ENCODE data around the gene CNN2.

The CNN2 gene

GRCh38 chr19:990746-991145, 35.7 kb upstream of the CNN2 start:
- Histone ChIP-seq H3K9me3 (ENCODE audit: control insufficient read depth, low read length) (no peaks in the 10 kb centered on the region), H3K36me3 (ENCODE audit: control insufficient read depth, insufficient read depth, low read length) (no peaks in the 10 kb centered on the region), H3K27me3 (ENCODE audit: control insufficient read depth, insufficient read depth, low read length) (peaks cover 9% of the 10 kb centered on the region), H3K9ac (ENCODE audit: low read length) (no peak overlapping the region), H3K4me3 (ENCODE audit: low read length) (no peak overlapping the region), H3K4me1 (ENCODE audit: control insufficient read depth, insufficient read depth, low read length) (no peaks in the 10 kb centered on the region)

- no peaks in the 10 kb centered on the region for H3K9me3 ChIP-seq (ENCODE audit: control insufficient read depth, low read length)
- no peaks in the 10 kb centered on the region for H3K36me3 ChIP-seq (ENCODE audit: control insufficient read depth, insufficient read depth, low read length)
- H3K9ac ChIP-seq (ENCODE audit: low read length), result no peak overlapping the region
- H3K27me3 ChIP-seq (ENCODE audit: control insufficient read depth, insufficient read depth, low read length), result peaks cover 15% of the 10 kb centered on the region
- H3K4me1 ChIP-seq (ENCODE audit: control insufficient read depth, insufficient read depth, low read length), result peaks cover 6% of the 10 kb centered on the region
- H3K4me3 ChIP-seq (ENCODE audit: low read length), result no peak overlapping the region
Measured at GRCh38 chr19:991174-991931, 35.1 kb upstream of the CNN2 start.

GRCh38 chr19:991932-992669, 34.3 kb upstream of the CNN2 start:
- H3K36me3 ChIP-seq (ENCODE audit: control insufficient read depth, insufficient read depth, low read length), result no peaks in the 10 kb centered on the region
- no peak overlapping the region for H3K9ac ChIP-seq (ENCODE audit: low read length)
- H3K27me3 ChIP-seq (ENCODE audit: control insufficient read depth, insufficient read depth, low read length), result peaks cover 23% of the 10 kb centered on the region
- H3K9me3 ChIP-seq (ENCODE audit: control insufficient read depth, low read length), result no peaks in the 10 kb centered on the region
- no peak overlapping the region for H3K4me3 ChIP-seq (ENCODE audit: low read length)
- H3K4me1 ChIP-seq (ENCODE audit: control insufficient read depth, insufficient read depth, low read length), result peaks cover 8% of the 10 kb centered on the region

GRCh38 chr19:992670-993055, 33.7 kb upstream of the CNN2 start:
- Histone ChIP-seq H3K9me3 (ENCODE audit: control insufficient read depth, low read length) (no peaks in the 10 kb centered on the region), H3K36me3 (ENCODE audit: control insufficient read depth, insufficient read depth, low read length) (no peaks in the 10 kb centered on the region), H3K4me1 (ENCODE audit: control insufficient read depth, insufficient read depth, low read length) (peaks cover 8% of the 10 kb centered on the region), H3K9ac (ENCODE audit: low read length) (no peak overlapping the region), H3K4me3 (ENCODE audit: low read length) (no peak overlapping the region), H3K27me3 (ENCODE audit: control insufficient read depth, insufficient read depth, low read length) (peaks cover 28% of the 10 kb centered on the region)

GRCh38 chr19:993361-993830, 33.0 kb upstream of the CNN2 start:
- H3K36me3 ChIP-seq (ENCODE audit: control insufficient read depth, insufficient read depth, low read length), result no peaks in the 10 kb centered on the region
- H3K4me1 ChIP-seq (ENCODE audit: control insufficient read depth, insufficient read depth, low read length), result peaks cover 8% of the 10 kb centered on the region
- no peaks in the 10 kb centered on the region for H3K9me3 ChIP-seq (ENCODE audit: control insufficient read depth, low read length)
- peaks cover 36% of the 10 kb centered on the region for H3K27me3 ChIP-seq (ENCODE audit: control insufficient read depth, insufficient read depth, low read length)
- no peak overlapping the region for H3K4me3 ChIP-seq (ENCODE audit: low read length)
- H3K9ac ChIP-seq (ENCODE audit: low read length), result no peak overlapping the region

GRCh38 chr19:993831-994393, 32.5 kb upstream of the CNN2 start:
- no peak overlapping the region for H3K9ac ChIP-seq (ENCODE audit: low read length)
- H3K9me3 ChIP-seq (ENCODE audit: control insufficient read depth, low read length), result no peaks in the 10 kb centered on the region
- no peak overlapping the region for H3K4me3 ChIP-seq (ENCODE audit: low read length)
- H3K4me1 ChIP-seq (ENCODE audit: control insufficient read depth, insufficient read depth, low read length), result peaks cover 8% of the 10 kb centered on the region
- no peaks in the 10 kb centered on the region for H3K36me3 ChIP-seq (ENCODE audit: control insufficient read depth, insufficient read depth, low read length)
- peaks cover 41% of the 10 kb centered on the region for H3K27me3 ChIP-seq (ENCODE audit: control insufficient read depth, insufficient read depth, low read length)

GRCh38 chr19:994516-994915, 31.9 kb upstream of the CNN2 start:
- Histone ChIP-seq H3K9ac (ENCODE audit: low read length) (no peak overlapping the region), H3K27me3 (ENCODE audit: control insufficient read depth, insufficient read depth, low read length) (peaks cover 47% of the 10 kb centered on the region), H3K9me3 (ENCODE audit: control insufficient read depth, low read length) (no peaks in the 10 kb centered on the region), H3K4me3 (ENCODE audit: low read length) (no peak overlapping the region), H3K36me3 (ENCODE audit: control insufficient read depth, insufficient read depth, low read length) (no peaks in the 10 kb centered on the region), H3K4me1 (ENCODE audit: control insufficient read depth, insufficient read depth, low read length) (peaks cover 8% of the 10 kb centered on the region)

GRCh38 chr19:995051-995827, 31.2 kb upstream of the CNN2 start:
- H3K9me3 ChIP-seq (ENCODE audit: control insufficient read depth, low read length), result no peaks in the 10 kb centered on the region
- peaks cover 8% of the 10 kb centered on the region for H3K4me1 ChIP-seq (ENCODE audit: control insufficient read depth, insufficient read depth, low read length)
- no peak overlapping the region for H3K9ac ChIP-seq (ENCODE audit: low read length)
- H3K27me3 ChIP-seq (ENCODE audit: control insufficient read depth, insufficient read depth, low read length), result peaks cover 50% of the 10 kb centered on the region
- no peaks in the 10 kb centered on the region for H3K36me3 ChIP-seq (ENCODE audit: control insufficient read depth, insufficient read depth, low read length)
- no peak overlapping the region for H3K4me3 ChIP-seq (ENCODE audit: low read length)

GRCh38 chr19:996051-996838, 30.2 kb upstream of the CNN2 start:
- H3K9me3 ChIP-seq (ENCODE audit: control insufficient read depth, low read length), result no peaks in the 10 kb centered on the region
- peaks cover 12% of the 10 kb centered on the region for H3K4me1 ChIP-seq (ENCODE audit: control insufficient read depth, insufficient read depth, low read length)
- H3K27me3 ChIP-seq (ENCODE audit: control insufficient read depth, insufficient read depth, low read length), result peaks cover 57% of the 10 kb centered on the region
- no peaks in the 10 kb centered on the region for H3K36me3 ChIP-seq (ENCODE audit: control insufficient read depth, insufficient read depth, low read length)
- no peak overlapping the region for H3K4me3 ChIP-seq (ENCODE audit: low read length)
- H3K9ac ChIP-seq (ENCODE audit: low read length), result no peak overlapping the region

- no peak overlapping the region for H3K9ac ChIP-seq (ENCODE audit: low read length)
- no peaks in the 10 kb centered on the region for H3K9me3 ChIP-seq (ENCODE audit: control insufficient read depth, low read length)
- H3K4me3 ChIP-seq (ENCODE audit: low read length), result no peak overlapping the region
- peaks cover 16% of the 10 kb centered on the region for H3K4me1 ChIP-seq (ENCODE audit: control insufficient read depth, insufficient read depth, low read length)
- H3K36me3 ChIP-seq (ENCODE audit: control insufficient read depth, insufficient read depth, low read length), result no peaks in the 10 kb centered on the region
- H3K27me3 ChIP-seq (ENCODE audit: control insufficient read depth, insufficient read depth, low read length), result peaks cover 71% of the 10 kb centered on the region
Measured at GRCh38 chr19:998064-998463, 28.3 kb upstream of the CNN2 start.

- Histone ChIP-seq H3K27me3 (ENCODE audit: control insufficient read depth, insufficient read depth, low read length) (peaks cover 75% of the 10 kb centered on the region), H3K4me1 (ENCODE audit: control insufficient read depth, insufficient read depth, low read length) (peaks cover 16% of the 10 kb centered on the region), H3K9me3 (ENCODE audit: control insufficient read depth, low read length) (no peaks in the 10 kb centered on the region), H3K4me3 (ENCODE audit: low read length) (no peak overlapping the region), H3K9ac (ENCODE audit: low read length) (no peak overlapping the region), H3K36me3 (ENCODE audit: control insufficient read depth, insufficient read depth, low read length) (no peaks in the 10 kb centered on the region)
Measured at GRCh38 chr19:999379-999719, 27.1 kb upstream of the CNN2 start.
